HG02610 (cell line): Measurements from ENCODE around the gene PRKCH.

ENCODE experiments used
- ATAC-seq: cut with Tn5 transposase; IDR thresholded peaks from one replicate; pipeline ENCODE4 v1.9.1; 2021; ENCODE audit warnings: mild to moderate bottlenecking, moderate library complexity; ENCODE audit not compliant: unreplicated experiment

Gene PRKCH

GRCh38 chr14:61484826-61485584, 163.6 kb downstream of the PRKCH start:
- ATAC-seq = no peak

DNA sequence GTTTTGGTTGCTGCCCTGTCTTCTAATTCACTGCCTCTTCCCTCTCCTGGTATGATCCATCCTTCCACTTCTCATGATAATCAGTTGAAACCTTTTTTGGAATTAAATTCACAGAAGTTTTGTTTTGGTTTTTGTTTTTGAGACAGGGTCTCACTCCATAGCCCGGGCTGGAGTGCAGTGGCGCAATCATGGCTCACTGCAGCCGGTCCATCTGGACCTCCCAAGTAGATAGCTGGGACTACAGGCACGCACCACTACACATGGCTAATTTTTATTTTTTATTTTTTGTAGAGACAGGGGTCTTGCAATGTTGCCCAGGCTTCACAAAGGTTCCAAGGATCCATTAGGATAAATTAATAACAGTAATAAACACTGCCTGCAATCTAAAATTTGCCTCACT, 164.3 kb downstream of the PRKCH start:
- ATAC-seq = no peak

DNA sequence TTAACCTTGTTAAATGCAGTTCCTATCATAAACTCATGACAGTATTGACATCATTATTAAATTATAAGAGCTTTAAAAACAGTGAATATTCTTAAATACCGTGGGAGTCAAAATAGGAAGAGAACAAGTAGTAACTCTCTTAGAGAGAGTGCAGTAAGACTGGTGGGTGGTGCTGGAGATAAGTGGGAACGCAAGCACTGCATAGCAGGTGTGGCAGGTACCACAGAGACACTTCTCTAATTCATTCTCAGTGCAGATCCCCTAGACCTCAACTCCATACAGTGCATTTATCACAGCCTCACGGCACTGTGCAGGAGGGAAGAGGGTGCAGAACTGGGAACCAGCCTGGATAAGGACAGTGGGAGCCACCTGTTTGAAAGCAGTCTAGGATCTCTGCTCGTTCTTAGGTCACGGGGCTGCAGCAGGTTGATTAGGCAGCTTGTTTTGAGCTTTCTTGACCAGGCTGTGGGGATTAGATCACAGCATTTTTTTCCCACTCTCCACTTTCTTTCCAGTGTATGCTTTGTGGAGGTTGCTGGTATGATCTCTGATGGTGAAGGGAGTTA, 165.6 kb downstream of the PRKCH start:
- ATAC-seq = no peak

DNA sequence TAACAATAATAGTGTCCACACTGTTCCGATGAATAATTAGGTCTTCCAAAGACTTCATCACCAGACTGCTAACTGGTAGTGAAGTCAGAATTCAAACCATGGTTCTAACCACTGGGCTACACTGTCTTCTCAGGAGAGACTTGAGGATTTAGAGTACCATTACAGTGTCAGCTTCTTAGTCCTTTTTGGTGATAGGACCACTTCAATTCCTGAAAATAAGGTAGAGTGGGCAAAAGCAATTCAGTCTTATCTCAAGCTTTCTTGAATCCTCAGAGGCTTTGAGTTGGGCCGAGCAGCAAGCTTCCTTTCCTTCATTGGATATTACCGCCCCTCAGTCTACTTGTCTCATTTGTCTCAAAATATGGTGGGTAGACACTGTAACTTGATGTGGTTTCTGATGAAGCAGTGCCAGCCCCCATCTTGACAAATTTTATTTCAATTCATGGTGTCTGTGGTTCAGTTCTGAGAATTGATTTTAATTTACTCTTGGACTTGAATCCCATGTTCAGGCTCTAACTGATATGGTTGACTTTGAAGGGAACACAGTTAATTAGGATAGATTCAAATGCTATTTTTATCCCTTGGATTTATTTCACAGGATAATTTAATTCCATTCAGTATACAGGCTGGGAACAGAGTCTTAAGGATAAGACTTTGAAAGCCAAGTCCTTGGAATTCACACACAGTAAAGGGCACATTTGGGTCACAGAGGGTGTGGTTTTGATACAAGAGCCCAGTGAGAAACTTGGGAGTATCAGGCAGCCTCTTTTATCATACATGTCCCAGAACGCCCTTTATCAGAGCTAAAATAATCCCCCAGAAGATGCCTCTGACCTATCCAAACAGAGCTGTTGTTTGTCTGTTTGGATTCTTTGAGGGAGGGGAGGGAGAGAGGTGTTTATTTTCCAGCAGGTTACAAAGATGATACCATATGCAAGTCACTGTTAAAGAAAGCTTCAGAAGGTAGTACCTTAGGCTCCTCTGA, 167.3 kb downstream of the PRKCH start:
- ATAC-seq = no peak

- ATAC-seq = no peak
Observed at GRCh38 chr14:61489512-61489911, 168.1 kb downstream of the PRKCH start.

GRCh38 chr14:61489932-61490331, 168.6 kb downstream of the PRKCH start:
- ATAC-seq = no peak

DNA sequence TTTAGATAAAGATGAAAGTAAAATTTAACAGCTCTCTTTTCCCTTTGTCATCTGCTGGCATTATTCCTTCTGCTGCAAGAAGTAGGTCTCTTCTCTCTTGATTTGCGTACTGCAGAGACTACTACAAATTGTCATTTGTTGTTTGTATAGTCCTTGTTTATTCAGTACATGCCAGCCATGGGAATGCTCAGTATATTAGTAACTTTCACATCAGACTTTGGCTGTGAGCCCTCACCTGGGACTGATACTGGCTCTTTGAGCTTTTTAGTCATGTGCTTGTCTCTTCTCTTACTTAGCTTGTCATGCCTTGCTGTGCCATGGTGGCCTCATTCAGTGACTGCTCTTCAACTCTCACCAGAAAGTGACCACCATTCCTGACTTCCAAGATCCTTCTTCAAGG, 169.8 kb downstream of the PRKCH start:
- no peak for ATAC-seq

DNA sequence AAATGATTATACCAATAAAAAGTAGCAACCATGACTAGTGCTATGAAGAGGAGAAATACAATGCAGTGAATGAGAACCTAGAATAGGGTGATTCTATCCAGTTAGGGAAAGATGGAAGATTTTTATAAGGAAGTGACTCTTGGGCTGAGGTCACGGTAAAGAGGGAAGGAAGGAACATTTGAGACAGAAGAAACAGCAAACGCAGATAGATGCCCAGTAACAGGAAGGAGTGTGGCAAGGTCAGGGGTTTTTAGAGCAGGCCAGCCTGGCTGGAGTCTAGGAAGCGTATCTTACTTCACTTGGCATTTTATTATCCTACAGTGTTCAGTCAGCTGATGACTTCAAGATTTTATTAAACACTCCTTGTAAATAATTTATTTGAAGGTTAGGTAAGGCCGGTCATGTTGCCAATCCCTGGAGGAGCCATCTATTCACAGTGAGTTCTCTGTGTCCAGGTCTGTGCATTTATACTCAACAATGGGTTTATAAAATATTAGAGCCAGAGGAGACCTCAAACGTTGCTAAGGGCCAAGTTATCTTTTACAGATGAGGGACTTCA, 170.6 kb downstream of the PRKCH start:
- ATAC-seq = no peak

DNA sequence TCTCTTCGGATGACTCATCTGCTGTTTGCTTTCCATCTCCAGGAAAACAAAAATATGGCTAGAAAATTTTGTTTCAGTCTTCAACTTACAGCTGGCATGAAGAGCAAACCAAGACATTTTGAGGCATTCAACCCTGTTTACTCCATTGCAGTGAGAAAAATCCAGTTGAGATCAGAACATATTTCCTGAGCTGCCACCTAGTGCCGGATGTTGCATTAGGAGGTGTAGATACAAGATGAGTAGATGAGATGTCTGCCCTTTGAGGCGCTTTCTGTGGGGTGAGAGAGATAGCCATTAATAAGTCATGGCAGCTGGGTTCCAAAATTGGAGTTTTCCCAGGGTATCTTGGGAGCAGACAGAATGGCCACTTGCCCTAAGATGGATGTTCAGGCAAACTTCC, 171.1 kb downstream of the PRKCH start:
- ATAC-seq = no peak

GRCh38 chr14:61493239-61493638, 171.9 kb downstream of the PRKCH start:
- no peak for ATAC-seq

DNA sequence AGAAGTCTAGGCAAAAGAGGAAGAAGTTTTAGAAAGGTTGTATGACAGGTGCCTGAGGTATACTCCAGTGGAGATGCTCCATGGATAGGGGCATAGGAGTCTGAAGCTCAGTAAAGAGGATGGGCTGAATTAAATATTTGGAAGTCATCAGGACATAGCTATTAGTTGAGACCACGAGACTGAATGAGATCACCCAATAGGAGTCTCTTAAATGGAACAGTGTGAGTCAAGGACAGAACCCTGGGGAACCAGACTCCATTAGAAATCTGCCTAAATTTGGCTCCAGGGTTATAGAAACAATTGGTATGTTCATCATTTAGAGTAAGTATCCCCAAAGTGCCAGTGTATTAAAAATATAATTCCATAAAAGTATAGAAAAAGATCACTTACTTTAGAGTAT, 172.6 kb downstream of the PRKCH start:
- no peak for ATAC-seq

GRCh38 chr14:61495809-61496208, 174.4 kb downstream of the PRKCH start:
- ATAC-seq = no peak

GRCh38 chr14:61498303-61498702, 176.9 kb downstream of the PRKCH start:
- no peak for ATAC-seq

DNA sequence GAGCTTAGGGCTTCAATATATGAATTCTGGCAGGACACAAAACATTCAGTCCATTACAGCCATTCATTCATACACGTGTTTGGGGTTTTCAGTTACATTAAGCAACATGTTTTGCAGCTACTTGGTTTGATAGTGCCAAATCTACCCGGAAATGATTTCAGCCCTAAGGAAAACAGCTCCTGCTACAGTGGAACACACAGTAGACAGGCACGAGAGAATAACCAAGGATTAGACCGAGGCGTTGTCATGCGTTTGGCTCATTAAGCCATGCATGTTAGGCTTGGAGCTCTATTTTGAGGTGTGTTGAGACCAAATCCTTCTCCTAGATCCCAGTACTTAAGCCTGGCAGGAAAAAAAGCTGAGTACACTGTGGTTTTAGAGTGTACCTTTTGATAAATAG, 177.4 kb downstream of the PRKCH start:
- ATAC-seq = no peak

DNA sequence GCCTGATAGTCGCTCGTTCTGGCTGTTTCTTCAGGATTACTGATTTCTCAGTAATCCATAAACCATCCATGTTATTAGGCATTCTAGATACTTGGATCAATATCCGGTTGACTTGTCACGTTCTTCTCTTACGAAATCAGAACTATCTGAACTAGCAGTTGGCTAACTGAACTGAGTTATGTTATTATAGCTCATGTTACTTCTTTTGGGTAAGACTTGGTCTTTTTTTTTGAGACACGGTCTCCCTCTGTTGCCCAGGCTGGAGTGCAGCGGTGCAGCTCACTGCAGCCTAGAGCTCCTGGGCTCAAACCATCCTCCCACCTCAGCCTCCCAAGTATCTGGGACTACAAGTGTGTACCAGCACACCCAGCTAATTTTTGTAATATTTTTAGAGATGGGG, 178.6 kb downstream of the PRKCH start:
- no peak for ATAC-seq

DNA sequence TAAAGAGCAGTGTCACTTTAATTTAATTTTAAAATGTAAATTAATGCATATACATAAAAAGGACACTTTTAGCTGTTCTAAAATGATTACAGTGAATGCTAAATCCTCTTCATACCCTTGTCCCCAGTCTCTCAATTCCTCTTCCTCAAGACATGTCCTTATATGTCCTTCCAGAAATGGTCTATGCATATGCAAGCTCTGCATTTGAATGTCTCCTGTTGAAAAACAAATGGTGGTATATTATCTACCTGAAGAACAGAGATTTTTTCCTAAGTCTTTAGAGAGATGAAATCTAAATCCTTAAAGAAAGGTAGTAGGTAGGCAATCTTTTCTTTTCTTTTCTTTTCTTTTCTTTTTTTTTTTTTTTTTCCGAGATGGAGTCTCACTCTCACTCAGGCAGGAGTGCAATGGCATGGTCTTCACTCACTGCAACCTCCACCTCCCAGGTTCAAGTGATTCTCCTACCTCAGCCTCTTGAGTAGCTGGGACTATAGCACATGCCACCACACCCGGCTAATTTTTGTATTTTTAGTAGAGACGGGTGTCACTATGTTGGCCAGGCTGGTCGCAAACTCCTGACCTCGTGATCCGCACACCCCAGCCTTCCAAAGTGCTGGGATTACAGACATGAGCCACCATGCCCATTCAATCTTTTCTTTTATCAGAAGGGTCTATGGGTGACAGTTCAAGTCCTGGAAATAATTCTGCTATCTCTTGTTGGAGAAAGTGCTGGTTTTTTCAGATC, 180.5 kb downstream of the PRKCH start:
- no peak for ATAC-seq

- peak; percentile 42 for ATAC-seq
Observed at GRCh38 chr14:61502459-61503093, 181.2 kb downstream of the PRKCH start.

GRCh38 chr14:61503167-61503801, 181.9 kb downstream of the PRKCH start:
- peak; percentile 76 for ATAC-seq

GRCh38 chr14:61504901-61505300, 183.5 kb downstream of the PRKCH start:
- no peak for ATAC-seq
